ENCODE data around the gene GSTM5. TPM values are rescaled to one million over a fixed set of nuclear protein-coding genes. Genes with fewer than 3 reads are reported as not detected.

GSTM5 gene
- polyA plus RNA-seq, 1 experiment, result 12.5 TPM

Other genes starting within 250 kb of the GSTM5 start
- 0.26 and 0.40 TPM in 2 replicates for gene SYPL2, start 245.7 kb upstream of the GSTM5 start, polyA plus RNA-seq (2011; rRNA removed)
- gene ATXN7L2, start 228.3 kb upstream of the GSTM5 start, polyA plus RNA-seq (2011; rRNA removed), result 1.5 TPM in 2 replicates
- gene CYB561D1, start 218.2 kb upstream of the GSTM5 start, polyA plus RNA-seq (2011; rRNA removed), result 5.0 and 5.4 TPM in 2 replicates
- 1.5 and 2.3 TPM in 2 replicates for gene AMIGO1, start 202.5 kb upstream of the GSTM5 start, polyA plus RNA-seq (2011; rRNA removed)
- gene GPR61, start 172.4 kb upstream of the GSTM5 start, polyA plus RNA-seq (2011; rRNA removed), result not detected in 2 replicates
- 10.2 and 14.8 TPM in 2 replicates for gene GNAI3, start 163.6 kb upstream of the GSTM5 start, polyA plus RNA-seq (2011; rRNA removed)
- 0.06 TPM in 1 of 2 replicates, not detected in the other for gene GNAT2, start 92.6 kb upstream of the GSTM5 start, polyA plus RNA-seq (2011; rRNA removed)
- 35.4 and 54.2 TPM in 2 replicates for gene AMPD2, start 92.4 kb upstream of the GSTM5 start, polyA plus RNA-seq (2011; rRNA removed)
- gene GSTM4, start 56.2 kb upstream of the GSTM5 start, polyA plus RNA-seq (2011; rRNA removed), result 62.6 and 64.1 TPM in 2 replicates
- gene GSTM2, start 44.2 kb upstream of the GSTM5 start, polyA plus RNA-seq (2011; rRNA removed), result 90.2 and 93.8 TPM in 2 replicates
- gene GSTM1, start 24.4 kb upstream of the GSTM5 start, polyA plus RNA-seq (2011; rRNA removed), result 1.6 and 1.8 TPM in 2 replicates
- 271 and 299 TPM in 2 replicates for gene GSTM3, start 28.8 kb downstream of the GSTM5 start, polyA plus RNA-seq (2011; rRNA removed)
- not detected in 2 replicates for gene EPS8L3, start 51.7 kb downstream of the GSTM5 start, polyA plus RNA-seq (2011; rRNA removed)
- gene CSF1, start 198.6 kb downstream of the GSTM5 start, polyA plus RNA-seq (2011; rRNA removed), result 70.1 and 84.1 TPM in 2 replicates

Data from AG04450 (cell line).